ENCODE results near the gene DBF4.
"Not testable (repeated sequence)": the region's sequence is repeated elsewhere in the genome, so short reads cannot be mapped to it uniquely, and the experiment has no call there.

Gene DBF4

DNA sequence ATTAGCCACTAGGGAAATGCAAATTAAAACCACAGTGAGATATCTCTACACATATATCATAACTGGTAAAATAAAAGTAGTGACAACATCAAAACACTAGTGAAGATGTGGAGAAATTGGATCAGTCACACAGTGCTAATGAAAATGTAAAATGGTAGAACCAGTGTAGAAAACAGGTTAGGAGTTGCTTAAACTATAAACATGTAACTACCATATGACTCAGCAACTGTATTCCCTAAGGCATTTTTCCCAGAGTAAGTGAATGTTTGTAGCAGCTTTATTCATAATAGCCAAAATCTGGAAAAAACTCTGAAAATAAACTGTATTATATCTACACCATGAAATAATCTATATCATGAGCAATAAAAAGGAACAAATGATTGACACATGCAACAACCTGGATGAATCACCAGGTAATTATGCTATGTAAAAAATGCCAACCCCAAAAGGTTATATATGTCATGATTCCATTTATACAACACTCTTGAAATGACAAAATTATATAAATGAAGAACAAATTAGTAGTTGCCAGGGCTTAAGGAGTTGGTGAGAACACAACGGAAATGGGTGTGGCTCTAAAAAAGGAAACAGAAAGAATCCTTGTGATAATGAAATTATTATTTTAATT lies 22.9 kb upstream of the DBF4 start:
- Histone ChIP-seq H3K9me3 (ENCODE audit: control insufficient read depth, insufficient read depth, low read length) (no peaks in the 10 kb centered on the region), H3K79me2 (ENCODE audit: control insufficient read depth, low read length) (peaks cover 5% of the 10 kb centered on the region; the same call in 1 of the 2 replicates), H3K4me3 (ENCODE audit: low read length) (peak overlapping the region; percentile 36), H3K27ac (ENCODE audit: low read depth, low read length) (no peak overlapping the region), H3K4me1 (ENCODE audit: control insufficient read depth, low read length) (peaks cover 22% of the 10 kb centered on the region), H3K4me2 (ENCODE audit: low read length) (peak overlapping the region; percentile 55), H3K36me3 (ENCODE audit: control insufficient read depth, low read length) (peaks cover 79% of the 10 kb centered on the region), H3K27me3 (ENCODE audit: control insufficient read depth, low read length) (no peaks in the 10 kb centered on the region), H4K20me1 (ENCODE audit: control insufficient read depth, insufficient read depth, low read depth, low read length) (no peaks in the 10 kb centered on the region), H3F3A (ENCODE audit: control insufficient read depth, insufficient read depth) (0 out of 2 replicates have a peak, but pooled peaks cover 2% of the 10 kb centered on the region), H3K9me2 (replicated peaks; ENCODE audit: control insufficient read depth, low read length) (no peaks in the 10 kb centered on the region)
- TF ChIP-seq CTCF (IDR thresholded peaks at IDR 0.05; ENCODE audit: low read depth, low read length, poor library complexity, severe bottlenecking) (no peak), EZH2phosphoT487 (IDR thresholded peaks at IDR 0.05; ENCODE audit: borderline replicate concordance, low read length) (no peak)

DNA sequence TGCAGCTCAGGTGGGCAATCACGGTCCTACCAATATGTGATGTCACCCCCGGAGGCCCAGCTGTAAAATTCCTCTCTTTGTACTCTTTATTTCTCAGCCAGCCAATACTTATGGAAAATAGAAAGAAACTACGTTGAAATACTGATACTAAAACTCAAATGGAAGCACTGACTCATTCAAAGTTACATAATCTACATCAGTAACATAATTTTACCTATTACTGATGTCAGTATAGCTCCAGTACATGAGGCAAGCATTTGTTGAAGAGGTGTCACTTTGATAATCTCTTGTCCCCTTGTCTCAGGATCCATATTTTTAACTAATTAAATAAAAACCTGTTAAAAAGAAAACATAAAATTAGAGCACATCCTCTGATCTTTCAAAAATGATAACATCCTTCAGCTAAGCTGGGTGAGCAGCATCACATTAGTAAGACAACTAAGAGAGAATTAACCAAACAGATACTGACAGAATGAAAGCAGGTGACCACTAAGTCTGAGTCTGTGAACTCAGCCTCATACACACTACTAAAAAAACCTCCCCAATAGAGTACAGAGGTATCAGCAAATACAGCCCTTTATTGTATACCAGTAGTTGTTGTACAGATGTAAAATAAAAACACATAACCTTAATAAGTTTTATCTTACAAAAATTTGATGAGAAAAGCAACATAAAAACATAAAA lies 17.7 kb upstream of the DBF4 start:
- TF ChIP-seq CTCF (IDR thresholded peaks at IDR 0.05; ENCODE audit: low read depth, low read length, poor library complexity, severe bottlenecking) (no peak), EZH2phosphoT487 (IDR thresholded peaks at IDR 0.05; ENCODE audit: borderline replicate concordance, low read length) (no peak)
- Histone ChIP-seq H3K36me3 (ENCODE audit: control insufficient read depth, low read length) (peaks cover 78% of the 10 kb centered on the region), H3K4me2 (ENCODE audit: low read length) (no peak overlapping the region), H4K20me1 (ENCODE audit: control insufficient read depth, insufficient read depth, low read depth, low read length) (no peaks in the 10 kb centered on the region), H3K27ac (ENCODE audit: low read depth, low read length) (no peak overlapping the region), H3K4me3 (ENCODE audit: low read length) (no peak overlapping the region), H3F3A (ENCODE audit: control insufficient read depth, insufficient read depth) (0 out of 2 replicates have a peak, but pooled peaks cover 2% of the 10 kb centered on the region), H3K9me3 (ENCODE audit: control insufficient read depth, insufficient read depth, low read length) (no peaks in the 10 kb centered on the region), H3K9me2 (replicated peaks; ENCODE audit: control insufficient read depth, low read length) (no peaks in the 10 kb centered on the region), H3K79me2 (ENCODE audit: control insufficient read depth, low read length) (peaks cover 33% of the 10 kb centered on the region), H3K27me3 (ENCODE audit: control insufficient read depth, low read length) (no peaks in the 10 kb centered on the region), H3K4me1 (ENCODE audit: control insufficient read depth, low read length) (peaks cover 7% of the 10 kb centered on the region)

- Histone ChIP-seq H3K27ac (ENCODE audit: low read depth, low read length) (no peak overlapping the region), H3K4me2 (ENCODE audit: low read length) (no peak overlapping the region), H3K27me3 (ENCODE audit: control insufficient read depth, low read length) (no peaks in the 10 kb centered on the region), H3K4me3 (ENCODE audit: low read length) (no peak overlapping the region), H3K4me1 (ENCODE audit: control insufficient read depth, low read length) (no peaks in the 10 kb centered on the region), H3K9me3 (ENCODE audit: control insufficient read depth, insufficient read depth, low read length) (peaks cover 14% of the 10 kb centered on the region), H3K79me2 (ENCODE audit: control insufficient read depth, low read length) (peaks cover 96% of the 10 kb centered on the region), H3K9me2 (replicated peaks; ENCODE audit: control insufficient read depth, low read length) (no peaks in the 10 kb centered on the region), H3K36me3 (ENCODE audit: control insufficient read depth, low read length) (peaks cover 82% of the 10 kb centered on the region), H3F3A (ENCODE audit: control insufficient read depth, insufficient read depth) (no peaks in the 10 kb centered on the region), H4K20me1 (ENCODE audit: control insufficient read depth, insufficient read depth, low read depth, low read length) (no peaks in the 10 kb centered on the region)
- TF ChIP-seq EZH2phosphoT487 (IDR thresholded peaks at IDR 0.05; ENCODE audit: borderline replicate concordance, low read length) (no peak), CTCF (IDR thresholded peaks at IDR 0.05; ENCODE audit: low read depth, low read length, poor library complexity, severe bottlenecking) (no peak)
Observed at GRCh38 chr7:87866089-87866488, 10.2 kb upstream of the DBF4 start.

DNA sequence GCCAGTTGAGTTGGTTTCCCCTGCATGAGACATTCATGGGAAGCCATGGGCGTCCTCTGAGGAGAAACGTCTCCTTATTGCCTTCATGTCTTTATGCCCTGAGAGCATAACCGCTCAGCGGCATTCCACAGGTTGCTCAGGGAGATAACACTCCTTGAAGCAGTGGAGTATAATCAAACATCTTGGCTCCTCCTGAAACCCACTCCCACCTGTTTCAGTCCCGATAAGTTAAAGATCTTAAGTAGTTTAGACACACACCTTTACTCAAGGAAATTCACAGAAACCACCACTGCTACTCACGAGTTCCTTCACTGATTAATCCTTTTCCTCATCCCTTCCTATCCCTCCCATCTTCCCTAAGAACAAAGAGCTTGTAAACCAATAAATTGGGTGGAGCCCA lies 9.8 kb upstream of the DBF4 start:
- Histone ChIP-seq H3K79me2 (ENCODE audit: control insufficient read depth, low read length) (peaks cover 97% of the 10 kb centered on the region), H3K36me3 (ENCODE audit: control insufficient read depth, low read length) (peaks cover 87% of the 10 kb centered on the region), H3K9me3 (ENCODE audit: control insufficient read depth, insufficient read depth, low read length) (peaks cover 19% of the 10 kb centered on the region)
- H4K20me1 ChIP-seq (ENCODE audit: control insufficient read depth, insufficient read depth, low read depth, low read length); H3K4me3 ChIP-seq (ENCODE audit: low read length); H3K4me2 ChIP-seq (ENCODE audit: low read length); H3K9me2 ChIP-seq (replicated peaks; ENCODE audit: control insufficient read depth, low read length); H3F3A ChIP-seq (ENCODE audit: control insufficient read depth, insufficient read depth); H3K4me1 ChIP-seq (ENCODE audit: control insufficient read depth, low read length); H3K27ac ChIP-seq (ENCODE audit: low read depth, low read length); H3K27me3 ChIP-seq (ENCODE audit: control insufficient read depth, low read length): not testable (repeated sequence)

Data from DOHH2 (cell line).